22Rv1 (cell line): ENCODE data around the gene TAF4B.

Experiments used
- ZFX ChIP-seq: fragments of 450-650 bp; IDR thresholded peaks from 2 replicates; pipeline ENCODE4 v1.6.1; 2017; ENCODE audit warnings: antibody characterized with exemption, borderline replicate concordance
- TF ChIP-seq, protein P1 (sequence below): fragments of 450-650 bp; IDR thresholded peaks from 2 replicates; pipeline ENCODE4 v1.5.1; 2017; ENCODE audit warnings: mild to moderate bottlenecking

DNA sequence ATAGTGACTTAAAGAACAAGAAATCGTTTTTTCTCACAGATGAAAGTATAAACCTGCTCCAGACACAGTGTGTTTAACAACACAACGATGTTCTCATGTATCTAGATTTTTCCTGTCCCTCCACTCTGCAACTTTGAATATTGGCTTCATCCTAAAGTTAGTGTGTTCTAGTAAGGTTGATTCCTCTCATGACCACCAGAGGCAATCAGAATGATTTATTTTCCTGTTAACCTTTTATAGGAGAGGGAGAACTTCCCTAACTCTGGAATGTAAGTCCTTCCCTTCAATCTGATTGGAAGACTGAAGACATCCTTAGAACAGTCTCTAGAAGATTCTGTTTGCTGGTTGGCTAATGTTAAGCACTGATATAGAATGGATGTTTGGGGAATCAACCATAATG lies 41.0 kb upstream of the TAF4B start:
- TF ChIP-seq, protein P1, sequence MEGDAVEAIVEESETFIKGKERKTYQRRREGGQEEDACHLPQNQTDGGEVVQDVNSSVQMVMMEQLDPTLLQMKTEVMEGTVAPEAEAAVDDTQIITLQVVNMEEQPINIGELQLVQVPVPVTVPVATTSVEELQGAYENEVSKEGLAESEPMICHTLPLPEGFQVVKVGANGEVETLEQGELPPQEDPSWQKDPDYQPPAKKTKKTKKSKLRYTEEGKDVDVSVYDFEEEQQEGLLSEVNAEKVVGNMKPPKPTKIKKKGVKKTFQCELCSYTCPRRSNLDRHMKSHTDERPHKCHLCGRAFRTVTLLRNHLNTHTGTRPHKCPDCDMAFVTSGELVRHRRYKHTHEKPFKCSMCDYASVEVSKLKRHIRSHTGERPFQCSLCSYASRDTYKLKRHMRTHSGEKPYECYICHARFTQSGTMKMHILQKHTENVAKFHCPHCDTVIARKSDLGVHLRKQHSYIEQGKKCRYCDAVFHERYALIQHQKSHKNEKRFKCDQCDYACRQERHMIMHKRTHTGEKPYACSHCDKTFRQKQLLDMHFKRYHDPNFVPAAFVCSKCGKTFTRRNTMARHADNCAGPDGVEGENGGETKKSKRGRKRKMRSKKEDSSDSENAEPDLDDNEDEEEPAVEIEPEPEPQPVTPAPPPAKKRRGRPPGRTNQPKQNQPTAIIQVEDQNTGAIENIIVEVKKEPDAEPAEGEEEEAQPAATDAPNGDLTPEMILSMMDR: peak; percentile 32
- TF ChIP-seq ZFX: no peak
